Heart right ventricle (tissue), 16 donors: ENCODE data around the gene DPEP2NB. TPM values are rescaled to one million over a fixed set of nuclear protein-coding genes. Genes with fewer than 3 reads are reported as not detected.
"Not testable (repeated sequence)": the region's sequence is repeated elsewhere in the genome, so short reads cannot be mapped to it uniquely, and the experiment has no call there.

Source experiments
- ATAC-seq, 8 donors: fragments of 200-7000 bp; cut with Tn5 transposase; one replicate each; pipeline ENCODE4 v1.9.1; 2020; ENCODE audit warnings: mild to moderate bottlenecking in 8 of 8, moderate library complexity in 8 of 8, moderate number of reproducible peaks in 1 of 8
- DNase-seq, 2 donors: peaks; one replicate each; pipeline ENCODE4 v3.0.0-alpha.2; 2020
- H3K27ac ChIP-seq, 10 donors: fragments of 200-600 bp; sonication (generic) in 2 of 10; one replicate each; pipeline versions ENCODE4 v1.5.0 to v1.8.0; 2020 to 2022; ENCODE audit warnings: mild to moderate bottlenecking in 3 of 10
- H3K27me3 ChIP-seq, 7 donors: fragments of 200-600 bp; one replicate each; pipeline ENCODE4 v1.8.0; 2021 to 2022; ENCODE audit warnings: mild to moderate bottlenecking in 2 of 7
- H3K36me3 ChIP-seq, 9 donors: fragments of 200-600 bp; sonication (generic) in 1 of 9; one replicate each; pipeline versions ENCODE4 v1.5.0 to v1.8.0; 2020 to 2022; ENCODE audit warnings: mild to moderate bottlenecking in 2 of 9
- H3K4me1 ChIP-seq, 9 donors: fragments of 200-600 bp; sonication (generic) in 1 of 9; one replicate each; pipeline versions ENCODE4 v1.5.0 to v1.8.0; 2020 to 2022; ENCODE audit warnings: mild to moderate bottlenecking in 4 of 9
- H3K4me3 ChIP-seq, 10 donors: fragments of 200-600 bp; sonication (generic) in 2 of 10; one replicate each; pipeline versions ENCODE4 v1.5.0 to v1.8.0; 2020 to 2022; ENCODE audit warnings: mild to moderate bottlenecking in 7 of 10, moderate library complexity in 2 of 10
- H3K9me3 ChIP-seq, 11 donors: fragments of 200-600 bp in 10 of 11; sonication (generic) in 2 of 11; one replicate each; pipeline versions ENCODE4 v1.5.0 to v1.8.0; 2013 to 2022; ENCODE audit warnings: mild to moderate bottlenecking in 2 of 11, control low read depth in 1 of 11, moderate library complexity in 1 of 11
- CTCF ChIP-seq, 9 donors: fragments of 200-600 bp; sonication (generic) in 2 of 9; IDR thresholded peaks; one replicate each; pipeline versions ENCODE4 v1.5.0 to v1.8.0; 2021 to 2022; ENCODE audit warnings: antibody characterized with exemption in 9 of 9, mild to moderate bottlenecking in 5 of 9, moderate library complexity in 1 of 9
- WGBS, 2 donors: extraction: QIAGEN DNeasy Blood & Tissue Kit; methylation state at CpG; one replicate each; pipeline ENCODE4 v1.1.7; 2013; ENCODE audit warnings: inconsistent platforms in 1 of 2; 5-methylcytosine and 5-hydroxymethylcytosine counted together
- intact Hi-C, 10 donors: fragments of 100-400 bp; cut with DNase I; formaldehyde crosslinking; loops; one replicate each; pipeline versions ENCODE4 v1.11.1 to v1.14.2; 2022
- polyA plus RNA-seq, 2 donors: library from polyadenylated mRNA; stranded (reverse); fragments of 200-250 nt; gene quantifications; one replicate each; pipeline ENCODE4 v1.2.3, GENCODE V29; 2013
- total RNA-seq, 10 donors: library from RNA; stranded (reverse); fragmentation: NEBNext Ultra II Directional in 3 of 10; extraction: Animal tissue kit (Norgen Biotek cat#: 25700) in 3 of 10; gene quantifications; one replicate each; pipeline versions ENCODE4 v1.2.1 to v1.2.4, GENCODE V29; 2021 to 2023
- donor health status: Arrhythmogenic right ventricular cardiomyopathy.
- donor health status: ischemic (EF 13 %, LVEDD 7.1; RV severe dilation, severe dysfunction).
- donor health status: healthy with polysubstance abuse.
- donor health status: DM: no; HTN: yes; CAD: no.
- donor health status: DM: no; HTN: no; CAD: no.
- donor health status: ischemic (EF 25% LVEDD 6.9; RV normal size, moderate dysfunction).
- donor health status: ischemic (EF 25% LVEDD 5.7; RV mildly dilated, moderate dysfunction).
- donor health status: healthy.
- donor health status: DM: yes; HTN: yes; CAD: no.
- donor health status: Ischemic cardiomyopathy.
- donor health status: ischemic (EF 35%, LVEDD 5.7; RV mildly dilated, moderate dysfunction).
- donor health status: nonischemic (EF 11% LVEDD 7.7; RV severe dilation, severe dysfunction).
- donor health status: DM: yes; HTN: yes; CAD: no.
- donor health status: PGD.
- donor health status: ischemic (EF 29% LVEDD 5.4; RV normal size, mild dysfunction).
- donor health status: nonischemic (EF 23%, LVEDD 6.1; RV moderate dilation, normal function).

DPEP2NB gene
- total and polyA plus RNA-seq, 12 donors: not detected

GRCh38 chr16:68013440-68013839 is 2.3 kb downstream of the DPEP2NB start:
- no peak for TF ChIP-seq CTCF (IDR thresholded peaks at IDR 0.05)
- DNase-seq (no peak), ATAC-seq (peak in 2 of 8 donors; percentile 37 to 68)
- Histone ChIP-seq H3K27ac (peak overlapping the region in 2 of 10 donors; percentile 22 to 82), H3K9me3 (no peaks in the 10 kb centered on the region), H3K4me1 (peaks cover 0 to 15% (median 0%) of the 10 kb centered on the region in 9 donors), H3K36me3 (no peaks in the 10 kb centered on the region), H3K27me3 (no peaks in the 10 kb centered on the region), H3K4me3 (no peak overlapping the region)
- intact Hi-C loops: no loop called here
- WGBS, 2 donors: 52 to 73% methylated on average over 1 of the region's 1 CpG

- not testable (repeated sequence) for H3K36me3 ChIP-seq
Measured at GRCh38 chr16:68009872-68010271, 5.8 kb downstream of the DPEP2NB start.

GRCh38 chr16:68009157-68009735 is 6.5 kb downstream of the DPEP2NB start:
- intact Hi-C loops: no loop called here
- Histone ChIP-seq H3K4me3 (no peak overlapping the region), H3K27ac (no peak overlapping the region), H3K9me3 (no peaks in the 10 kb centered on the region), H3K36me3 (no peaks in the 10 kb centered on the region), H3K27me3 (no peaks in the 10 kb centered on the region), H3K4me1 (peaks cover 0 to 47% (median 0%) of the 10 kb centered on the region in 9 donors)
- no peak for DNase-seq
- no peak for TF ChIP-seq CTCF (IDR thresholded peaks at IDR 0.05)
- whole genome bisulfite sequencing, 2 donors: 55 to 62% methylated on average over 9 of the region's 9 CpGs
- no peak for ATAC-seq

More at GRCh38 chr16:68009872-68010271, 5.8 kb downstream of the DPEP2NB start:
- H3K27ac ChIP-seq, intact Hi-C loops, H3K27me3 ChIP-seq, H3K9me3 ChIP-seq, H3K4me3 ChIP-seq, ATAC-seq, DNase-seq: not testable (repeated sequence)
- WGBS, 2 donors: 73 to 84% methylated on average over 4 of the region's 4 CpGs
- H3K4me1 ChIP-seq: peaks cover 0 to 41% (median 0%) of the 10 kb centered on the region in 9 donors

- Histone ChIP-seq H3K27me3 (no peaks in the 10 kb centered on the region), H3K9me3 (no peaks in the 10 kb centered on the region), H3K4me1 (peaks cover 0 to 40% (median 0%) of the 10 kb centered on the region in 9 donors), H3K4me3 (no peak overlapping the region), H3K27ac (peak overlapping the region in 6 of 10 donors; percentile 19 to 93 (median 42)), H3K36me3 (no peaks in the 10 kb centered on the region)
- DNase-seq (peak in 1 of 2 donors; percentile 33), ATAC-seq (peak in 7 of 8 donors; percentile 50 to 86 (median 71))
- intact Hi-C loops: no loop called here
- 43 to 45% methylated on average over 6 of the region's 6 CpGs for WGBS, 2 donors
- no peak for TF ChIP-seq CTCF (IDR thresholded peaks at IDR 0.05)
Measured at GRCh38 chr16:68005786-68006286, 9.9 kb downstream of the DPEP2NB start.

- 80 to 91% methylated on average over 9 of the region's 9 CpGs for WGBS, 2 donors
- no peak for TF ChIP-seq CTCF (IDR thresholded peaks at IDR 0.05)
- Histone ChIP-seq H3K27me3 (no peaks in the 10 kb centered on the region), H3K4me3 (no peak overlapping the region), H3K36me3 (no peaks in the 10 kb centered on the region), H3K27ac (peak overlapping the region in 6 of 10 donors; percentile 19 to 93 (median 42)), H3K4me1 (peaks cover 0 to 46% (median 6%) of the 10 kb centered on the region in 9 donors), H3K9me3 (no peaks in the 10 kb centered on the region)
- ATAC-seq (no peak), DNase-seq (no peak)
- intact Hi-C loops: no loop called here
Measured at GRCh38 chr16:68005211-68005610, 10.5 kb downstream of the DPEP2NB start.
